ENCODE results near the gene GRK7. TPM values are rescaled to one million over a fixed set of nuclear protein-coding genes. Genes with fewer than 3 reads are reported as not detected.
A peak's percentile ranks its signal among the peaks of the same experiment; 100 is the strongest.

Gene GRK7
- total and polyA plus RNA-seq, 2 of the 13 experiments (the other 11 are each of a cell fraction or from before 2014, with no cell fraction given) = not detected

DNA sequence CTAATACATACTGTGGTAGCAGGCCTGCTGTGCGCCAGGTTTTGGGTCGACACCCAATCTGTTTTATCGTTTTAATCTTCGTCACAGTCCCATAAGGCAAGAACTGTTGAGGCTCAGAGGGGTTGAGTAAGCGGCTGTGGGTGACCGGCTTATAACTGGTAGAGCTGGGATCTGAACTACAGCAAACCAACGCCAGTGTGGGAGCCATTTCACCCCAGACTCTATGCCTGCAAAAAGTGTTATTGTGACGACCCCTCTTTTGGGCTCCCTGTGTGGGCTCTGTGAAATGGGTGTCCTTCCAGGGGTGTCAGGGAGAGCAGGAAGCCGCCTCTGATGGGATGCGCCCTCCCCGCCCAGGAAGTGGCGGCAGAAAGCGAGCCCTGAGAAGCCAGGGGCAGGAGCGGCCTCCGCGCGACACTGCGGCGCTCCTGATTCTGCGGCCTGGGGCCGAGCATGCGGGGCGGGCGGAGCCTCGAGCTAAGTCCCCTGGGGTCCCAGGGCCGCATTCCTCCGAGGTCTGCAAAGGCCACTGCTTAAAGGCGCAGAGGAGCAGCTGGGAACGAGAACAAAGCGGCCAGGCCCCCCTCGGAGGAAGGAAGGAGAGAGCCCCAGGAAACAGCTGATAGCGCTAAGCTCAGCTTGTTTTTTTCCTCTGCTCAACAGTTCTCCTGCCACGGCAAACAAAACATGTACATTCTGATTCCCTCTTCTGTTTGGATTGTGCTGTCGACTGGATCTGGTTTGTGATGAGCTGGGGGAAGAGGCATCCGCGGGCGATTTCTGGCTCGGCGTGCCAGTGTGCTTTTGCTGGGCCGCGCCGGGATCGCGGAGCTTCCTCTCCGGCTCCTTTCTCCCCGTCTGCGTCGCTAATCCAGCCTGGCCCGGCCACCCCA is 33.9 kb downstream of the GRK7 start (continued):
- TF ChIP-seq ESRRA (CRISPR knock-in tag; IDR thresholded peaks at IDR 0.05; ENCODE audit: low read depth) (no peak), ZNF562 (CRISPR knock-in tag; IDR thresholded peaks at IDR 0.05; ENCODE audit: borderline replicate concordance) (no peak), ARNT2 (CRISPR knock-in tag; IDR thresholded peaks at IDR 0.05; ENCODE audit: low read depth) (no peak)
- TF ChIP-seq, protein P1, sequence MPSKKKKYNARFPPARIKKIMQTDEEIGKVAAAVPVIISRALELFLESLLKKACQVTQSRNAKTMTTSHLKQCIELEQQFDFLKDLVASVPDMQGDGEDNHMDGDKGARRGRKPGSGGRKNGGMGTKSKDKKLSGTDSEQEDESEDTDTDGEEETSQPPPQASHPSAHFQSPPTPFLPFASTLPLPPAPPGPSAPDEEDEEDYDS (CRISPR knock-in tag; IDR thresholded peaks at IDR 0.05) = no peak
- TF ChIP-seq, protein P2, sequence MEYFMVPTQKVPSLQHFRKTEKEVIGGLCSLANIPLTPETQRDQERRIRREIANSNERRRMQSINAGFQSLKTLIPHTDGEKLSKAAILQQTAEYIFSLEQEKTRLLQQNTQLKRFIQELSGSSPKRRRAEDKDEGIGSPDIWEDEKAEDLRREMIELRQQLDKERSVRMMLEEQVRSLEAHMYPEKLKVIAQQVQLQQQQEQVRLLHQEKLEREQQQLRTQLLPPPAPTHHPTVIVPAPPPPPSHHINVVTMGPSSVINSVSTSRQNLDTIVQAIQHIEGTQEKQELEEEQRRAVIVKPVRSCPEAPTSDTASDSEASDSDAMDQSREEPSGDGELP (IDR thresholded peaks at IDR 0.05; ENCODE audit: borderline replicate concordance, low read depth) = peak; percentile 88; the same call in 1 of the 2 replicates

DNA sequence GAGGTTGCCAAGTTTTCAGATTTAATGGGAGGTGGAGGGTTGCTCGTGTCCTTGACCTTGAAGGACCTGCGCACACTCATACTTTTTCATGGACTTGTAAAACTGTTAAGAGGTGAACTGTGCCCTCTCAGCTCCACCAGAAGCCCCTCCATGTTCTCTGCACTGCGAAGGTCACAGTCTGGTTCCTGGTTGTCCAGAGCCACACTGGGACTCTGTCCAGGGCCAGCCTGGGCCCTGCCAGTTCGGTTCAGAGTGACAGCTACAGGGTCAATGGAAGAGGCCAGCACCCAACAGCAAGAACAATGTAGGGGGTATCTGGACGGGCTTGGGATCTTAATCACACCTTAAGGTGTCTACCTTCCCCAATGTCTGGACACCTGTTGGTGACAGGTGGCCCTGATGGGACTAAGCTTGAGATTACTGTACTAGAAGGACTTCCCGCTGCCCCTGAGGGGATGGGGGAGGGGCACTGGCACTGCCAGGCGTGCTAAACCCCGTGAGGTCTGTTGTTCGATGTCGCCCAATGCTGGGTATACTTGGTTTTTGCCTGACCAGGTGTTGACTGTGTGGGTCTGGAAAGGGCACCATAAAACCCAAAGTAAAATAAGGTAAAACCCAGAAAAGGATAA is 34.7 kb downstream of the GRK7 start:
- WGBS (ENCODE audit: low lambda C conversion rate) = 52% methylated on average over 7 of the region's 10 CpGs
- CTCF ChIA-PET (ENCODE audit: low intra/inter-chr PET ratio, low total read pairs) = no interaction called here
- no TSS peak for BruUV-seq (replicated peaks)
- no peak overlapping the region for H3K9ac ChIP-seq (ENCODE audit: insufficient read depth, low read depth, low read length)
- POLR2A ChIA-PET = no interaction called here
- intact Hi-C loops (cut with micrococcal nuclease; ENCODE audit: unreplicated experiment) = no loop called here
- H3K27me3 ChIP-seq (ENCODE audit: control insufficient read depth in 1 of 2, insufficient read depth in 2 of 2, low read length in 2 of 2) = peaks cover 0 to 9% of the 10 kb centered on the region in 2 experiments; a peak in 2 of 5 replicates
- H3K4me3 ChIP-seq (replicated peaks in 1 of 3; ENCODE audit: insufficient read depth in 1 of 3, low read depth in 2 of 3, low read length in 3 of 3) = peak overlapping the region in 1 of 3 experiments; percentile 34; a peak in 1 of 6 replicates
- FAIRE-seq = no peak
- TF ChIP-seq GTF3A (CRISPR knock-in tag; conservative IDR thresholded peaks at IDR 0.05) (no peak), ZNF430 (CRISPR knock-in tag; IDR thresholded peaks at IDR 0.05) (no peak), HOXA3 (CRISPR knock-in tag; IDR thresholded peaks at IDR 0.05) (no peak), ZFY (CRISPR knock-in tag; IDR thresholded peaks at IDR 0.05) (no peak), ZNF30 (CRISPR knock-in tag; IDR thresholded peaks at IDR 0.05) (no peak), HNRNPUL1 (IDR thresholded peaks at IDR 0.05; ENCODE audit: low read depth, low read length) (no peak), CENPT (CRISPR knock-in tag; IDR thresholded peaks at IDR 0.05; ENCODE audit: low read depth) (no peak)
- no peaks in the 10 kb centered on the region for H3K36me3 ChIP-seq (replicated peaks in 1 of 2; ENCODE audit: control insufficient read depth in 1 of 2, insufficient read depth in 2 of 2, low read length in 2 of 2)
- DNase-seq (ENCODE audit: low spot score) = no peak
- no peaks in the 10 kb centered on the region for H3K79me2 ChIP-seq (ENCODE audit: insufficient read depth, low read length)
- H2AFZ ChIP-seq (ENCODE audit: low read length) = no peak overlapping the region
- no peaks in the 10 kb centered on the region for H3K9me3 ChIP-seq (ENCODE audit: low read length)
- peak overlapping the region; percentile 57 for H3K4me2 ChIP-seq (ENCODE audit: low read depth, low read length)
- ATAC-seq = peak; percentile 53
- H3K27ac ChIP-seq (ENCODE audit: extremely low read length, insufficient read depth, low read length) = no peak overlapping the region
- no peaks in the 10 kb centered on the region for H4K20me1 ChIP-seq (ENCODE audit: insufficient read depth, low read length)
- peaks cover 24% of the 10 kb centered on the region for H3K4me1 ChIP-seq (ENCODE audit: insufficient read depth, low read length)
- in situ Hi-C loops (cut with HindIII; ENCODE audit: extremely low pct_ligation_motif_present, low pct_unique_long_range_greater_than_20kb) = no loop called here
